Prostate gland (tissue), 2 donors: ENCODE results near the gene NSD2.

ENCODE experiments used
- CTCF ChIP-seq, 4 experiments: fragments of 200-600 bp in 2 of 4; fragments of 450-650 bp in 2 of 4; sonication (generic) in 2 of 4; IDR thresholded peaks; 1 replicate in 3 of 4; 2 replicates in 1 of 4; pipeline ENCODE4 v1.5.1; 2016 to 2019; ENCODE audit warnings: antibody characterized with exemption in 4 of 4, mild to moderate bottlenecking in 2 of 4, moderate library complexity in 2 of 4
- POLR2A ChIP-seq: fragments of 450-650 bp; IDR thresholded peaks from one replicate; pipeline ENCODE4 v1.6.1; 2016; ENCODE audit warnings: antibody characterized with exemption, mild to moderate bottlenecking
- POLR2AphosphoS5 ChIP-seq: sonication (generic); formaldehyde crosslinking; IDR thresholded peaks from one replicate; pipeline ENCODE4 v1.6.1; 2017; ENCODE audit warnings: antibody characterized with exemption

- TF ChIP-seq CTCF (IDR thresholded peaks at IDR 0.05): no peak
- no peak for TF ChIP-seq POLR2A
- TF ChIP-seq POLR2AphosphoS5: no peak
Measured at GRCh38 chr4:1824746-1825145, 46.4 kb upstream of the NSD2 start.
